MM.1S (cell line): ENCODE results near the gene TUNAR.

ENCODE experiments used
- EZH2 ChIP-seq: fragments of 300-600 bp; sonication (generic); optimal IDR thresholded peaks from 2 replicates; pipeline ENCODE3; 2017; ENCODE audit warnings: low read depth, mild to moderate bottlenecking, antibody characterized with exemption, low read length, mixed read lengths
- TF ChIP-seq, protein P1 (sequence below): fragments of 300-600 bp; sonication (generic); IDR thresholded peaks from 2 replicates; pipeline ENCODE4 v1.5.1; 2016; ENCODE audit warnings: antibody characterized with exemption, low read length, mixed read lengths

DNA sequence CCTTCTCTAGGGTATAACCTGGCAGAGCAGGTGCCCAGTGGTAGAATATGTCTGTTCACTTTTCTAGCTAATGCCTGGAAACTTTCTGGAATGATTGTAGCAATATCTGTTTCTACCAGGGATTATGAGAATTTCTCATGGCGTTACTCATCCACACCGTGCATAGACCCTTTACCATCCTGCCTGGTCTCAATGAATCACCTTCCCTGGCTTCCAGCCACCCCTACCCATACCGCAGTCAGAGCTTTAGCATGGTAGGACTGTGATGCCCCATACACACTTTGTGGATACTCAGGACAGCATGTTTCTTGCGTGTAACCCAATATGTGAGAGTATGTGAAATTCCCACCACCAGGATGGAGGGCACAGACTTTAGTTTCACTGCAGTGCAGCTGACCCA is 45.4 kb downstream of the TUNAR start:
- TF ChIP-seq, protein P1, sequence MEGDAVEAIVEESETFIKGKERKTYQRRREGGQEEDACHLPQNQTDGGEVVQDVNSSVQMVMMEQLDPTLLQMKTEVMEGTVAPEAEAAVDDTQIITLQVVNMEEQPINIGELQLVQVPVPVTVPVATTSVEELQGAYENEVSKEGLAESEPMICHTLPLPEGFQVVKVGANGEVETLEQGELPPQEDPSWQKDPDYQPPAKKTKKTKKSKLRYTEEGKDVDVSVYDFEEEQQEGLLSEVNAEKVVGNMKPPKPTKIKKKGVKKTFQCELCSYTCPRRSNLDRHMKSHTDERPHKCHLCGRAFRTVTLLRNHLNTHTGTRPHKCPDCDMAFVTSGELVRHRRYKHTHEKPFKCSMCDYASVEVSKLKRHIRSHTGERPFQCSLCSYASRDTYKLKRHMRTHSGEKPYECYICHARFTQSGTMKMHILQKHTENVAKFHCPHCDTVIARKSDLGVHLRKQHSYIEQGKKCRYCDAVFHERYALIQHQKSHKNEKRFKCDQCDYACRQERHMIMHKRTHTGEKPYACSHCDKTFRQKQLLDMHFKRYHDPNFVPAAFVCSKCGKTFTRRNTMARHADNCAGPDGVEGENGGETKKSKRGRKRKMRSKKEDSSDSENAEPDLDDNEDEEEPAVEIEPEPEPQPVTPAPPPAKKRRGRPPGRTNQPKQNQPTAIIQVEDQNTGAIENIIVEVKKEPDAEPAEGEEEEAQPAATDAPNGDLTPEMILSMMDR = no peak
- no peak for TF ChIP-seq EZH2
